Measurements from ENCODE around the gene RAB17.

Gene RAB17

GRCh38 chr2:237553948-237554347, 36.6 kb downstream of the RAB17 start:
- WGBS, 2 experiments (ENCODE audit: insufficient coverage in 2 of 2), result 71 to 76% methylated on average over 4 of the region's 7 CpGs
- Histone ChIP-seq H3K27ac (ENCODE audit: low read depth, low read length, severe bottlenecking) (no peak overlapping the region), H3K36me3 (ENCODE audit: control insufficient read depth, insufficient read depth, low read length) (peaks cover 3% of the 10 kb centered on the region), H3K4me3 (ENCODE audit: extremely low read depth, insufficient read depth, low read length, poor library complexity, severe bottlenecking) (no peak overlapping the region), H3K4me1 (ENCODE audit: control insufficient read depth, insufficient read depth, low read length, poor library complexity, severe bottlenecking) (no peaks in the 10 kb centered on the region), H3K9me3 (ENCODE audit: control insufficient read depth, low read length) (peaks cover 3% of the 10 kb centered on the region)

GRCh38 chr2:237552908-237553307, 37.6 kb downstream of the RAB17 start:
- H3K9me3 ChIP-seq (ENCODE audit: control insufficient read depth, low read length), result peaks cover 3% of the 10 kb centered on the region
- no peak overlapping the region for H3K4me3 ChIP-seq (ENCODE audit: extremely low read depth, insufficient read depth, low read length, poor library complexity, severe bottlenecking)
- WGBS, 2 experiments (ENCODE audit: insufficient coverage in 2 of 2), result 84 to 87% methylated on average over 6 of the region's 6 CpGs
- H3K4me1 ChIP-seq (ENCODE audit: control insufficient read depth, insufficient read depth, low read length, poor library complexity, severe bottlenecking), result no peaks in the 10 kb centered on the region
- H3K27ac ChIP-seq (ENCODE audit: low read depth, low read length, severe bottlenecking), result no peak overlapping the region
- peaks cover 3% of the 10 kb centered on the region for H3K36me3 ChIP-seq (ENCODE audit: control insufficient read depth, insufficient read depth, low read length)

GRCh38 chr2:237551071-237551574, 39.4 kb downstream of the RAB17 start:
- Histone ChIP-seq H3K27ac (ENCODE audit: low read depth, low read length, severe bottlenecking) (no peak overlapping the region), H3K36me3 (ENCODE audit: control insufficient read depth, insufficient read depth, low read length) (peaks cover 3% of the 10 kb centered on the region), H3K4me1 (ENCODE audit: control insufficient read depth, insufficient read depth, low read length, poor library complexity, severe bottlenecking) (no peaks in the 10 kb centered on the region), H3K4me3 (ENCODE audit: extremely low read depth, insufficient read depth, low read length, poor library complexity, severe bottlenecking) (no peak overlapping the region), H3K9me3 (ENCODE audit: control insufficient read depth, low read length) (peaks cover 3% of the 10 kb centered on the region)
- WGBS, 2 experiments (ENCODE audit: insufficient coverage in 2 of 2), result 90 to 95% methylated on average over 16 of the region's 16 CpGs

- Histone ChIP-seq H3K9me3 (ENCODE audit: control insufficient read depth, low read length) (peaks cover 3% of the 10 kb centered on the region), H3K36me3 (ENCODE audit: control insufficient read depth, insufficient read depth, low read length) (peaks cover 3% of the 10 kb centered on the region), H3K4me3 (ENCODE audit: extremely low read depth, insufficient read depth, low read length, poor library complexity, severe bottlenecking) (no peak overlapping the region), H3K27ac (ENCODE audit: low read depth, low read length, severe bottlenecking) (no peak overlapping the region), H3K4me1 (ENCODE audit: control insufficient read depth, insufficient read depth, low read length, poor library complexity, severe bottlenecking) (no peaks in the 10 kb centered on the region)
- 84 to 86% methylated on average over 14 to 17 of the region's 17 CpGs for WGBS, 2 experiments (ENCODE audit: insufficient coverage in 2 of 2)
These were observed 40.7 kb downstream of the RAB17 start for GRCh38 chr2:237549643-237550415.

GRCh38 chr2:237549216-237549615, 41.3 kb downstream of the RAB17 start:
- Histone ChIP-seq H3K4me3 (ENCODE audit: extremely low read depth, insufficient read depth, low read length, poor library complexity, severe bottlenecking) (no peak overlapping the region), H3K9me3 (ENCODE audit: control insufficient read depth, low read length) (peaks cover 3% of the 10 kb centered on the region), H3K4me1 (ENCODE audit: control insufficient read depth, insufficient read depth, low read length, poor library complexity, severe bottlenecking) (no peaks in the 10 kb centered on the region), H3K36me3 (ENCODE audit: control insufficient read depth, insufficient read depth, low read length) (peaks cover 3% of the 10 kb centered on the region), H3K27ac (ENCODE audit: low read depth, low read length, severe bottlenecking) (no peak overlapping the region)
- WGBS, 2 experiments (ENCODE audit: insufficient coverage in 2 of 2), result 92 to 96% methylated on average over 7 to 8 of the region's 8 CpGs

GRCh38 chr2:237547841-237548416, 42.6 kb downstream of the RAB17 start:
- WGBS, 2 experiments (ENCODE audit: insufficient coverage in 2 of 2), result 73 to 80% methylated on average over 10 to 11 of the region's 11 CpGs
- H3K4me1 ChIP-seq (ENCODE audit: control insufficient read depth, insufficient read depth, low read length, poor library complexity, severe bottlenecking), result no peaks in the 10 kb centered on the region
- no peak overlapping the region for H3K4me3 ChIP-seq (ENCODE audit: extremely low read depth, insufficient read depth, low read length, poor library complexity, severe bottlenecking)
- peaks cover 2% of the 10 kb centered on the region for H3K9me3 ChIP-seq (ENCODE audit: control insufficient read depth, low read length)
- no peak overlapping the region for H3K27ac ChIP-seq (ENCODE audit: low read depth, low read length, severe bottlenecking)
- no peaks in the 10 kb centered on the region for H3K36me3 ChIP-seq (ENCODE audit: control insufficient read depth, insufficient read depth, low read length)

GRCh38 chr2:237546876-237547395, 43.6 kb downstream of the RAB17 start:
- H3K4me3 ChIP-seq (ENCODE audit: extremely low read depth, insufficient read depth, low read length, poor library complexity, severe bottlenecking), result no peak overlapping the region
- H3K36me3 ChIP-seq (ENCODE audit: control insufficient read depth, insufficient read depth, low read length), result no peaks in the 10 kb centered on the region
- no peaks in the 10 kb centered on the region for H3K4me1 ChIP-seq (ENCODE audit: control insufficient read depth, insufficient read depth, low read length, poor library complexity, severe bottlenecking)
- no peaks in the 10 kb centered on the region for H3K9me3 ChIP-seq (ENCODE audit: control insufficient read depth, low read length)
- 91 to 93% methylated on average over 6 to 11 of the region's 13 CpGs for WGBS, 2 experiments (ENCODE audit: insufficient coverage in 2 of 2)
- H3K27ac ChIP-seq (ENCODE audit: low read depth, low read length, severe bottlenecking), result no peak overlapping the region

GRCh38 chr2:237546040-237546875, 44.3 kb downstream of the RAB17 start:
- no peak overlapping the region for H3K4me3 ChIP-seq (ENCODE audit: extremely low read depth, insufficient read depth, low read length, poor library complexity, severe bottlenecking)
- WGBS, 2 experiments (ENCODE audit: insufficient coverage in 2 of 2), result 88 to 90% methylated on average over 6 to 8 of the region's 8 CpGs
- H3K36me3 ChIP-seq (ENCODE audit: control insufficient read depth, insufficient read depth, low read length), result no peaks in the 10 kb centered on the region
- H3K4me1 ChIP-seq (ENCODE audit: control insufficient read depth, insufficient read depth, low read length, poor library complexity, severe bottlenecking), result no peaks in the 10 kb centered on the region
- no peaks in the 10 kb centered on the region for H3K9me3 ChIP-seq (ENCODE audit: control insufficient read depth, low read length)
- H3K27ac ChIP-seq (ENCODE audit: low read depth, low read length, severe bottlenecking), result no peak overlapping the region

GRCh38 chr2:237542001-237542704, 48.4 kb downstream of the RAB17 start:
- Histone ChIP-seq H3K36me3 (ENCODE audit: control insufficient read depth, insufficient read depth, low read length) (no peaks in the 10 kb centered on the region), H3K4me3 (ENCODE audit: extremely low read depth, insufficient read depth, low read length, poor library complexity, severe bottlenecking) (no peak overlapping the region), H3K9me3 (ENCODE audit: control insufficient read depth, low read length) (no peaks in the 10 kb centered on the region), H3K27ac (ENCODE audit: low read depth, low read length, severe bottlenecking) (no peak overlapping the region), H3K4me1 (ENCODE audit: control insufficient read depth, insufficient read depth, low read length, poor library complexity, severe bottlenecking) (no peaks in the 10 kb centered on the region)
- WGBS, 2 experiments (ENCODE audit: insufficient coverage in 2 of 2), result 92 to 94% methylated on average over 14 to 16 of the region's 18 CpGs

- H3K27ac ChIP-seq (ENCODE audit: low read depth, low read length, severe bottlenecking), result no peak overlapping the region
- H3K9me3 ChIP-seq (ENCODE audit: control insufficient read depth, low read length), result no peaks in the 10 kb centered on the region
- 66 to 74% methylated on average over 4 to 5 of the region's 5 CpGs for WGBS, 2 experiments (ENCODE audit: insufficient coverage in 2 of 2)
- no peak overlapping the region for H3K4me3 ChIP-seq (ENCODE audit: extremely low read depth, insufficient read depth, low read length, poor library complexity, severe bottlenecking)
- no peaks in the 10 kb centered on the region for H3K4me1 ChIP-seq (ENCODE audit: control insufficient read depth, insufficient read depth, low read length, poor library complexity, severe bottlenecking)
- H3K36me3 ChIP-seq (ENCODE audit: control insufficient read depth, insufficient read depth, low read length), result no peaks in the 10 kb centered on the region
These were observed 49.3 kb downstream of the RAB17 start for GRCh38 chr2:237541243-237541642.
